K562 treated with DMSO at 1 percent for 12 hours (cell line): Measurements from ENCODE around the gene CCL3. TPM values are rescaled to one million over a fixed set of nuclear protein-coding genes. Genes with fewer than 3 reads are reported as not detected.

ENCODE experiments used
- total RNA-seq: library from RNA; unstranded; fragments of 300-600 nt; gene quantifications from 2 replicates; pipeline ENCODE4 v1.2.3, GENCODE V29; 2022; ENCODE audit not compliant: insufficient read depth

Gene CCL3
- total RNA-seq = not detected in 2 replicates

DNA sequence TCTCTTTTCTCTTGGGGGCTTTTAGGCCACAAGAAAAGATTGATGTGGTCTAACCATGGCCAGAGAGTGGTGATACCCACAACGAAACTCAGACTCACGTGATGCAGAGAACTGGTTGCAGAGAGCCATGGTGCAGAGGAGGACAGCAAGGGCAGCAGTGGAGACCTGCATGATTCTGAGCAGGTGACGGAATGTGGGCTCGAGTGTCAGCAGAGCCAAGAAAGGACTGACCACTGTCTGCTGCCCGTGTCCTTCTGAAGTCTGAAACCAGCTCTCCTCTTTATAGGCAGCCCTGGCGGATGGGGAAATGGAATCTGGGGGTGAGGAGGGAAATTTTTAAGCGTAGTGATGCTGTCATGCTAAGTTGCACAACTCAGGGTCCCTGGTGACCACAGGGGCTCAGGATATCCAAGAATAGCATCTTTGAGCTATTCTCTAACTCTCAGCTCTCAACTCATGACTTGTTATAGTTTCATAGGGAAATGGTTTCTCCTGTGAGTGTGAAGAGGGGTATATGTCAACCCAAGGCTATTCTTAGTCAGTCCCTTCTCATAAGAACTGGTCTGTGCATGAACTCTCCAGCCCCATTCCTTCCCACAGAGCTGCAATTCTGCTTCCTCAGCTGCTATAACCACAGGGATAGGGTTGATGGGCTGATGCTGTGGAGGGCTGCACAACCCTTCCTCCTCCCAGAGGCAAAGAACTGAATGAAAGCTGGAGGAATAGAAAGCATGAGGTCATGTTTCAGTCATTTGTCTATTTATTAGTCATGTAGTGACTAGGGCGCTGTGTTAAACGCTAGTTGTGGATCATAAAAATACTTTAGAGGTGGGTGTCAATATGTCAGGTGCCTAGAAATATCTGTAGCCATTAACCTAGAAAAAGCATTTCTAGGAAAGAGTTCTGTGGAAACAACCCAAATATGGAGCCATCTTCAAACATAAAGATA is at the start of gene CCL3:
CCL3 (minus strand) TSS at position 256 of the 949 bp plus-strand sequence; CDS start at position 171, 85 bp downstream.

DNA sequence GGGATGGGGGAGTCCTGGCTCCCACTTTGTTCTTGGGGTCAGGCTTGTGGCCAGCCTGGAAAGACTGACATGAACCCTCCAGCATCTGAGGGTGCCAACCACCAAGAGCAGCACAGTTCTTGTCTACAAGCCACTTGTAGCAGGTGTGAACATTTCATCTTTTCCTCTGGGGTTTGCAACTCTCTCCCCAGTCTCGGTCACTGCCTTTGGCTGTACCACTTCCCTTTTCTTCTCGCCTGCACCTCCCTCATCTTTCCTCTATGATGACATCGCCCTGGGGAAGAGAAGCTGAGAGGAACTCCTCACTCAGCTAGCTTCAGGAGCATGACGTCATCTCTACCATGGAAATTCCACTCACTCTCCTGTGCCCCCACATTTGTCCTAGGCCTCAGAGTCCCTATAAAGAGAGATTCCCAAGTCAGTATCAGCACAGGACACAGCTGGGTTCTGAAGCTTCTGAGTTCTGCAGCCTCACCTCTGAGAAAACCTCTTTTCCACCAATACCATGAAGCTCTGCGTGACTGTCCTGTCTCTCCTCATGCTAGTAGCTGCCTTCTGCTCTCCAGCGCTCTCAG is 13.5 kb upstream of the CCL3 start, which contains the start of gene CCL4:
CCL4 (plus strand) TSS at position 427 of the 575 bp plus-strand sequence; CDS start at position 506, 79 bp downstream.

DNA sequence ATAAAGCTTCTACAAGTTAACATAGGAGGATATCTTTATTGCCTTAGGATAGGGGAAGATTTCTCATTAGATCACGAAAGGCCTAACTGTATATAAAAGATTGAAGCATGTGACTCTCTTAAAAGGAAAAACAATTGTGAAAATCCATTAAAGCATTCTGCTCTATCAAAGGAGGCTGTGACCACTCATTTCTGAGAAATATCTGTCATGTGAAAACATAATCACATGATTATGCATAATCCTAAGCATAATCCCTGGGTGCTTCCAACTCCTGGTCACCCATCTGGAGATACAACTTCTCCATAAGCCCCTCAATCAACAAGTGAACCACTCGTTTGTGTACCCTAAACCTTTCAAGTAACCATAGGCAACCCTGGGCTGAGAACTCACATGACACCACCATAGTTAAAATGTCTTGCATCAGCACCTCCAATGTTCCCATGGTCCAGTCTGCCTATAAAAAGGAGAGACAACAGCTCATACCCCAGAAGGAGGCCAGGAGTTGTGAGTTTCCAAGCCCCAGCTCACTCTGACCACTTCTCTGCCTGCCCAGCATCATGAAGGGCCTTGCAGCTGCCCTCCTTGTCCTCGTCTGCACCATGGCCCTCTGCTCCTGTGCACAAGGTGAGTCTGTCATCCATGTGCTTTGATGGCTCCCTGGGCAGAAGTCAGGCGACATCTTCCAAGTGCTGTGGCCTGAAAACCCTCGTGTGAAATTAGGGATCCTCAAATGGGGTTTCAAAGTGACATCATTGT is 26.0 kb downstream of the CCL3 start, which contains the start of gene CCL18:
CCL18 (plus strand) TSS at position 487 of the 756 bp plus-strand sequence; CDS start at position 558, 71 bp downstream.

Other genes with a start within 250 kb of the CCL3 start
- not detected in 2 replicates for gene HEATR9, start 221.3 kb downstream of the CCL3 start, total RNA-seq
- gene CCL5, start 209.8 kb downstream of the CCL3 start, total RNA-seq = not detected in 2 replicates
- 8.6 and 22.3 TPM in 2 replicates for gene RDM1, start 159.4 kb downstream of the CCL3 start, total RNA-seq
- gene LYZL6, start 146.4 kb downstream of the CCL3 start, total RNA-seq = not detected in 2 replicates
- not detected in 2 replicates for gene CCL16, start 108.6 kb downstream of the CCL3 start, total RNA-seq
- gene CCL14, start 103.4 kb downstream of the CCL3 start, total RNA-seq = not detected in 2 replicates
- gene CCL15, start 88.6 kb downstream of the CCL3 start, total RNA-seq = not detected in 2 replicates
- gene CCL23, start 72.2 kb downstream of the CCL3 start, total RNA-seq = not detected in 2 replicates
- not detected in 2 replicates for gene CCL18, start 25.9 kb downstream of the CCL3 start, total RNA-seq
- not detected in 2 replicates for gene CCL4, start 13.7 kb upstream of the CCL3 start, total RNA-seq
- gene TBC1D3B, start 86.5 kb upstream of the CCL3 start, total RNA-seq = not detected in 2 replicates
- gene CCL3L1, start 106.6 kb upstream of the CCL3 start, total RNA-seq = not detected in 2 replicates
- not detected in 2 replicates for gene CCL4L2, start 120.9 kb upstream of the CCL3 start, total RNA-seq
- gene TBC1D3I, start 174.4 kb upstream of the CCL3 start, total RNA-seq = not detected in 2 replicates
- gene TBC1D3G, start 233.7 kb upstream of the CCL3 start, total RNA-seq = not detected in 2 replicates